Measurements from ENCODE around the gene MPV17L2. TPM values are rescaled to one million over a fixed set of nuclear protein-coding genes. Genes with fewer than 3 reads are reported as not detected.

Gene MPV17L2
- total and polyA plus RNA-seq, 2 donors (not counting 3 experiments of a cell fraction or from before 2014, with no cell fraction given) = 13.8 to 27.6 TPM

DNA sequence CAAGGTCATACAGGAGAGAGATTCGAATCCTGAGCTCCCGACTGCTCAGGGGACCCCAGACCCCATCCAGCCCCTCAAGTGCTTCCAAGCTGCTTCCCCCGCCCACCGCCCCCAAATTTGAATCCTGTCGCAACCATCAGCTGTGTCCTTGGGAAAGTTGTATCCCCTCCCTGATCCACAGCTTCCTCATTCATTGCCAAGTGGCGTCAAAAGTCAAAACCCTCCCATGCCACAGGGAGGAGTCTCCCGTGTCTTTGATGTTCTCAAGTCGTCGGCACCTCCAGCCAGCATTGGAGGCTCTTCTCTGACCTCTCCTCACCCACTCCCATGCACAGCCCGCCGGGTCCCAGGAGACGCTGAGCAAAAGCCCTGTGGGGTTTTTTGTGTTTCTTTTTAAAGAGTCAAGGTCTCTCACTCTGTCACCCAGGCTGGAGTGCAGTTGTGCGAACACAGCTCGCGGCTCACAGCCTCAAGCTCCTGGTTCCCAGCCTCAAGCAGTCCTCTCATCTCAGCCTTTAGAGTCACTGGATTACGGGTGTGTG lies 22.2 kb upstream of the MPV17L2 start:
- TF ChIP-seq, protein P1, sequence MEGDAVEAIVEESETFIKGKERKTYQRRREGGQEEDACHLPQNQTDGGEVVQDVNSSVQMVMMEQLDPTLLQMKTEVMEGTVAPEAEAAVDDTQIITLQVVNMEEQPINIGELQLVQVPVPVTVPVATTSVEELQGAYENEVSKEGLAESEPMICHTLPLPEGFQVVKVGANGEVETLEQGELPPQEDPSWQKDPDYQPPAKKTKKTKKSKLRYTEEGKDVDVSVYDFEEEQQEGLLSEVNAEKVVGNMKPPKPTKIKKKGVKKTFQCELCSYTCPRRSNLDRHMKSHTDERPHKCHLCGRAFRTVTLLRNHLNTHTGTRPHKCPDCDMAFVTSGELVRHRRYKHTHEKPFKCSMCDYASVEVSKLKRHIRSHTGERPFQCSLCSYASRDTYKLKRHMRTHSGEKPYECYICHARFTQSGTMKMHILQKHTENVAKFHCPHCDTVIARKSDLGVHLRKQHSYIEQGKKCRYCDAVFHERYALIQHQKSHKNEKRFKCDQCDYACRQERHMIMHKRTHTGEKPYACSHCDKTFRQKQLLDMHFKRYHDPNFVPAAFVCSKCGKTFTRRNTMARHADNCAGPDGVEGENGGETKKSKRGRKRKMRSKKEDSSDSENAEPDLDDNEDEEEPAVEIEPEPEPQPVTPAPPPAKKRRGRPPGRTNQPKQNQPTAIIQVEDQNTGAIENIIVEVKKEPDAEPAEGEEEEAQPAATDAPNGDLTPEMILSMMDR (IDR thresholded peaks at IDR 0.05; ENCODE audit: extremely low read depth in 1 of 2, insufficient read depth in 1 of 2, low read depth in 1 of 2, low read length in 2 of 2) = no peak
- TF ChIP-seq POLR2A (IDR thresholded peaks at IDR 0.05; ENCODE audit: low read depth, low read length) (no peak), JUN (IDR thresholded peaks at IDR 0.05; ENCODE audit: borderline replicate concordance, insufficient read depth, insufficient read length, low read depth) (no peak), EZH2 (IDR thresholded peaks at IDR 0.05; ENCODE audit: borderline replicate concordance, low read depth, low read length, severe bottlenecking) (no peak)
- TF ChIP-seq, protein P2, sequence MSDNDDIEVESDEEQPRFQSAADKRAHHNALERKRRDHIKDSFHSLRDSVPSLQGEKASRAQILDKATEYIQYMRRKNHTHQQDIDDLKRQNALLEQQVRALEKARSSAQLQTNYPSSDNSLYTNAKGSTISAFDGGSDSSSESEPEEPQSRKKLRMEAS (IDR thresholded peaks at IDR 0.05; ENCODE audit: insufficient read depth, insufficient read length) = no peak
- DNase-seq (ENCODE audit: low read depth, low spot score) (no peak), FAIRE-seq (no peak)
- H3K9ac ChIP-seq (replicated peaks; ENCODE audit: extremely low read depth, insufficient read depth, low read length) = no peak overlapping the region
- dilution Hi-C loops (cut with MboI; ENCODE audit: extremely low pct_ligation_motif_present, low sequenced_read_pairs) = no loop called here
- H3K9me3 ChIP-seq (replicated peaks; ENCODE audit: control insufficient read depth, insufficient read depth, low read length) = no peaks in the 10 kb centered on the region
- no peak overlapping the region for H3K4me2 ChIP-seq (ENCODE audit: insufficient read depth, low read length)
- peaks cover 0 to 2% of the 10 kb centered on the region in 2 experiments for H3K27me3 ChIP-seq (ENCODE audit: control insufficient read depth in 2 of 2, insufficient read depth in 2 of 2, low read length in 2 of 2)
- no peak overlapping the region for H3K27ac ChIP-seq (ENCODE audit: insufficient read depth, low read depth, low read length)
- peaks cover 3% of the 10 kb centered on the region for H3K4me1 ChIP-seq (ENCODE audit: control insufficient read depth, extremely low read depth, insufficient read depth, low read length)
- CTCF ChIA-PET = interaction anchor here (0.6 to 2.0 kb wide), 4 partner anchors 10 to 210 kb away, joined by 4 to 28 read pairs (median 11); no protein-coding TSS in a partner anchor
- H4K20me1 ChIP-seq (replicated peaks; ENCODE audit: control insufficient read depth, extremely low read depth, insufficient read depth, low read length) = no peaks in the 10 kb centered on the region
- intact Hi-C loops (cut with micrococcal nuclease) = no loop called here
- H3K9me1 ChIP-seq (replicated peaks; ENCODE audit: control insufficient read depth, extremely low read depth, insufficient read depth, low read length) = no peaks in the 10 kb centered on the region
- no peak overlapping the region for H3K4me3 ChIP-seq (replicated peaks in 1 of 3; ENCODE audit: insufficient read depth in 1 of 3, low read depth in 1 of 3, low read length in 3 of 3)
- H2AFZ ChIP-seq (ENCODE audit: low read depth, low read length) = no peak overlapping the region
- BruUV-seq (replicated peaks) = no TSS peak
- H3K36me3 ChIP-seq (ENCODE audit: control insufficient read depth in 2 of 2, extremely low read depth in 1 of 2, insufficient read depth in 2 of 2, low read length in 2 of 2) = peaks cover 8 to 20% of the 10 kb centered on the region in 2 experiments
- POLR2A ChIA-PET = no interaction called here
- no peaks in the 10 kb centered on the region for H3K79me2 ChIP-seq (ENCODE audit: control insufficient read depth, insufficient read depth, low read length)
